Hematopoietic multipotent progenitor cell (in vitro differentiated cells): ENCODE data around the gene ABCC1. TPM values are rescaled to one million over a fixed set of nuclear protein-coding genes. Genes with fewer than 3 reads are reported as not detected.
A peak's percentile ranks its signal among the peaks of the same experiment; 100 is the strongest.

Experiments
- DNase-seq, 3 donors: peaks; one replicate each; pipeline ENCODE4 v3.0.0-alpha.2; 2011 to 2015; ENCODE audit warnings: low read depth in 2 of 3, low spot score in 2 of 3
- total RNA-seq: library from RNA; depleted of rRNA; stranded (reverse); fragments of >200 nt; gene quantifications from one replicate; pipeline ENCODE4 v1.2.3, GENCODE V29; 2012

The ABCC1 gene
- total RNA-seq, 1 donor = 168 TPM

GRCh38 chr16:16037970-16038369, 88.6 kb downstream of the ABCC1 start:
- DNase-seq = no peak

- DNase-seq = peak in 2 of 3 donors; percentile 48 to 78
Measured at GRCh38 chr16:16038950-16039349, 89.5 kb downstream of the ABCC1 start.

GRCh38 chr16:16041196-16041892, 91.9 kb downstream of the ABCC1 start:
- DNase-seq = no peak

GRCh38 chr16:16042076-16042475, 92.7 kb downstream of the ABCC1 start:
- DNase-seq = peak in 1 of 3 donors; percentile 74

- no peak for DNase-seq
Measured at GRCh38 chr16:16045296-16045695, 95.9 kb downstream of the ABCC1 start.

GRCh38 chr16:16045879-16046278, 96.5 kb downstream of the ABCC1 start:
- DNase-seq = peak in 2 of 3 donors; percentile 66 to 86

GRCh38 chr16:16047761-16048160, 98.3 kb downstream of the ABCC1 start:
- no peak for DNase-seq

- no peak for DNase-seq
Measured at GRCh38 chr16:16048904-16049582, 99.6 kb downstream of the ABCC1 start.

GRCh38 chr16:16050106-16050505, 100.7 kb downstream of the ABCC1 start:
- DNase-seq = no peak

GRCh38 chr16:16051132-16051531, 101.7 kb downstream of the ABCC1 start:
- DNase-seq = no peak

- DNase-seq = no peak
Measured at GRCh38 chr16:16052916-16053315, 103.5 kb downstream of the ABCC1 start.

- DNase-seq = no peak
Measured at GRCh38 chr16:16057102-16057501, 107.7 kb downstream of the ABCC1 start.

GRCh38 chr16:16059160-16059559, 109.7 kb downstream of the ABCC1 start:
- no peak for DNase-seq

- no peak for DNase-seq
Measured at GRCh38 chr16:16059895-16060590, 110.6 kb downstream of the ABCC1 start.

GRCh38 chr16:16062023-16062937, 112.9 kb downstream of the ABCC1 start:
- DNase-seq = peak in 2 of 3 donors; percentile 97 to 99

GRCh38 chr16:16063683-16064082, 114.3 kb downstream of the ABCC1 start:
- peak in 1 of 3 donors; percentile 23 for DNase-seq

- DNase-seq = no peak
Measured at GRCh38 chr16:16064874-16065384, 115.5 kb downstream of the ABCC1 start.

- DNase-seq = no peak
Measured at GRCh38 chr16:16067127-16067526, 117.7 kb downstream of the ABCC1 start.

GRCh38 chr16:16071631-16072244, 122.3 kb downstream of the ABCC1 start:
- no peak for DNase-seq

- no peak for DNase-seq
Measured at GRCh38 chr16:16073001-16073545, 123.7 kb downstream of the ABCC1 start.
